ENCODE results near the gene PMEL.
"Not testable (repeated sequence)": the region's sequence is repeated elsewhere in the genome, so short reads cannot be mapped to it uniquely, and the experiment has no call there.

Gene PMEL

GRCh38 chr12:55938826-55939501 lies 26.9 kb downstream of the PMEL start:
- no peak for DNase-seq

GRCh38 chr12:55937981-55938380 lies 27.9 kb downstream of the PMEL start:
- no peak for DNase-seq

DNA sequence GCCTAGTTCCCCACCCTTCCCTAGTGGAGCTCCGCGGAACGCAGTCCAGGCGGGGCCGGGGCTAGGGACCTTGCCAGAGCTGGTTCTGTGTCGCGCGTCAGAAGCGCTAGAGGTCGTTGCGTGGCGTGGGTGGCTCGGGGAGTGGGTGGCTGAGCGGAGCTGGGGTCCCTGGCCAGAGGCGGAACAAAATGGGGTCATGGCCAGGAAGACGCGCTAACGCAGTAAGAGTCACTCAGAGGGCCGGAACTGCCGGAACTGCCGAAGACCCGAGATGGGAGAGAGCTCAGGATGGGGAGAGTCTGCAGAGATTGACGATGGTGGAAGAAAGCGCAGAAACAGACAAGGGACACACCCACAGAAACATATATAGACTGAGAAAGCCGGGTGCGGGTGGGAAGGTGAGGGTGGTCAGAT lies 30.1 kb downstream of the PMEL start:
- DNase-seq: peak; percentile 26

GRCh38 chr12:55934773-55935172 lies 31.1 kb downstream of the PMEL start:
- no peak for DNase-seq

GRCh38 chr12:55933799-55934742 lies 31.8 kb downstream of the PMEL start:
- no peak for DNase-seq

GRCh38 chr12:55933169-55933798 lies 32.6 kb downstream of the PMEL start:
- peak; percentile 28 for DNase-seq

DNA sequence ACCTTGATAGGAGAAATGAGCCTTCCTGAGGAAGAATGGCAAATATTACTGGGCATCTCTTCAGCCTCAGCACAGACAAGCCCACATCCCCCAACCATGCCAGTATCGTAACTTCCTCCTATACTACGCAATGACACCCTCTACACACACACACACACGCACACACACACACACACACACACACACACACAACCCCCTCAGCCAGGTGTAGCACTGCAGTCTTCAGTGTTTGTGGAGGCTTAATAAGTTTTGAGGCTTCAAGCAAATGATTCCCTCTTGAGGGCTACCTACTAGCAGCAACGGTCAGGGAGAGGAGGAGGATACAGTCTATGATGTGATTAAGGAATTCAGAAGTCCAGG lies 33.3 kb downstream of the PMEL start:
- DNase-seq: peak; percentile 76

DNA sequence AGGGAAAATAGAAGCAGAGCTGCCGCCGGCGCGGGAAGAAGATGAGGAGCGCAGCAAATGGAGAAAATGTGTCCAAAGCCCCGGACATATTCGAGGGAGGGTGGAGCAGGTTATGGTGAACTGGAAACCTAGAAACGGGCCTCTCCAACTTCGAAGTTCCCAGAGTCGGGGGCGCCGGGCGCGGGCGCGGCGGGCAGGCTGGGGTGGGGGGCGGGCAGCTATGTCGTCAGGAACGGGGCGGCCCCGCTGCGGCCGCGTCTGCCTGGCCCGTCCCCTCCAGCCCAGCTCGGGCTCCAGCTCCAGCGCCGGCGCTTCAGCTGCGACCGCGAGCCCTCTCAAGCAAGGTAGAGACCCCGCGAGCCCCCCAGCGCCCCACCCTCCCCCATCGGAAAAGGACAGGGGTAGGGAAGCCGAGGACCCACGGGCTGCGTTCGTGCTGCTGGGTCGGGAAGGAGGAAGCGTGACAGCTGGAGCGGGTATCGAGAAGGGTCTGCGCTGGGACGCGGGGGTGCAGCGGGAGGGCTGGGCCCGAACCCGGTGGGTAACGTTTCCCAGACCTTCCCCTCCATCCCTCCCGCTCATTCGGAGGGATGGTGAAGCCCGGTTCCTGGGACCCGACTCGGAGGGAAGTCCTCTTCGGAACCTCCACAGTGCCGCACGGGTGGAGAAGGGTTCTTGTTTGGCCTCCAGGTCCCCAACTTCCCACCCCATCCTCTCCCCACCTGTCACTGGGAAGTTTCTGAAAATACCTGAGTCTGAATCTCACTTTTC lies 33.9 kb downstream of the PMEL start:
- DNase-seq: peak; percentile 38

GRCh38 chr12:55931317-55931779 lies 34.5 kb downstream of the PMEL start:
- DNase-seq: no peak

DNA sequence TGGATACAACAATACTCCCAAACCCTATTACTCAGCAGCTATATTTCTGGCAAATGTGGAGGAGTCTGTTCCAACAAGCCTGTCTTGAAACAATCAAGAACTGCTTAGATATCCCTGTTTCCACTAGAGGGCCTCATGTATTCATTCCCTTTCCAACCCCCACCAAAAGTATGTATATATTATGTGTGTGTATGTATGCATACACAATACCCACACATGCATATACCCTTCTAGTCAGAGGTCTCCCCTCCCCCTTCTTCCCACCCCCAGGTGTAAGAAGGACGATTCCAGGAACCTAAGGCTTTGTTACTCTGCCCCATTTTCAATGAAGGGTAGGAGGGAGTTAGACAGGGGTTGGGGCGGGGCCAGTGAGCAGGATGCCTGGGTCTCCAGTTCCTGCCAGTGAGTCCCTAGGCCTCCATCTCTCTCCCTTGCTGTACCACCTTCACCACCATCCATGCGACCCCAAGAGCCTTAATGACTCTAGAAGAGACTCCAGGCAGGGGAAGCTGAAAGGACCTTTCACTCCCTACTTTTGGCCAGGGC lies 35.0 kb downstream of the PMEL start, which contains the start of gene DGKA:
Gene DGKA, plus strand, starts transcription at position 392 of the 546 bp plus-strand sequence. CDS start 5,342 bp downstream, outside the sequence.
- DNase-seq: peak; percentile 74

DNA sequence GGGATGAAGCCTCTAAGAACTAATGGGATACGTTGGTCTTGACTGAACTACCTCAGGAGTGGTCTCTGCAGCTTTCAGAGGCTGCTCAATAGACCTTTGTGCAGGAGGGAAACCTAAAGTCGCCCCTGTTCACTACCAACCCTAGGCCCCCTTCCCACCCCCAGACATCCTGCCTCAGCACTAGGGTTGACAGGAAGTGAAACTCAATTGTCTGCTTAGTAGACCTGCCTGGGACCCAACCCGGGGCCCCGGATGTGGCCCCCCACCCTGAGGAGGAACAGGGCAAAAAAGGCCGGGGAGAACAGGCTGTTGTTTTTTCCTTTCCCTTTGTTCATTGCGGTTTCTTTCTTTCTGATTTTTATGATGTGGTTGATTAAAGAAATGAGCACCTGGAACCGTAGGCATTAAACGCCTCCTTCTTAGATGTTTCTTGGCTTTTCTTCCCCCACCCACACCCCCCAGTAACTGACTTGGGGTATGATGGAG lies 36.5 kb downstream of the PMEL start:
- peak; percentile 89 for DNase-seq

GRCh38 chr12:55927588-55928502 lies 38.0 kb downstream of the PMEL start, which contains the start of gene PYM1:
PYM1 (minus strand) TSS chr12:55927894; CDS start chr12:55927761, 133 bp downstream.
- DNase-seq: peak; percentile 80

GRCh38 chr12:55926738-55927587 lies 38.9 kb downstream of the PMEL start:
- peak; percentile 94 for DNase-seq

- DNase-seq: no peak
These were observed 39.7 kb downstream of the PMEL start for GRCh38 chr12:55925870-55926737.

- DNase-seq: no peak
These were observed 40.5 kb downstream of the PMEL start for GRCh38 chr12:55925371-55925770.

- DNase-seq: not testable (repeated sequence)
These were observed 42.2 kb downstream of the PMEL start for GRCh38 chr12:55923648-55924047.

DNA sequence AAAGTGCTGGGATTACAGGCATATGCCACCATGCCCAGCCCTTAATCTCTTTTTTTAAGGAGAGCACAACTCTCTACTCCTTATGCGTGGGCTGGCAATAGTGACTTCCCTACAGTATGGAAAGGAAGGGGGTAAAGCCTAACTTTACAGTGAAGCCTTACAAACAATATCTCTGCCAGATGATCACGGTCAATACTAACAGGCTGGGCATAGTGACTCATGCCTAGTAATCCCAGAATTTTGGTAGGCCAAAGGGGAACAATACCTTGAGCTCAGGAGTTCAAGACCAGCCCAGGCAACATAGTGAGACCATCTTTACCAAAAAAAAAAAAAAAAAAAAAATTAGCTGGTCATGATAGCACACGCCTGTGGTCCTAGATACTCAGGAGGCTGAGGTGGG lies 43.7 kb downstream of the PMEL start:
- no peak for DNase-seq

GRCh38 chr12:55919032-55919431 lies 46.8 kb downstream of the PMEL start:
- DNase-seq: not testable (repeated sequence)

- DNase-seq: no peak
These were observed 50.4 kb downstream of the PMEL start for GRCh38 chr12:55915482-55915859.

Measured in CD4-positive, alpha-beta T cell treated with Interleukin-21 for 1 hour (primary cell).